ENCODE measurements around the gene FAM240A. TPM values are rescaled to one million over a fixed set of nuclear protein-coding genes. Genes with fewer than 3 reads are reported as not detected.

Gene FAM240A
- total and polyA plus RNA-seq, 4 donors: not detected

DNA sequence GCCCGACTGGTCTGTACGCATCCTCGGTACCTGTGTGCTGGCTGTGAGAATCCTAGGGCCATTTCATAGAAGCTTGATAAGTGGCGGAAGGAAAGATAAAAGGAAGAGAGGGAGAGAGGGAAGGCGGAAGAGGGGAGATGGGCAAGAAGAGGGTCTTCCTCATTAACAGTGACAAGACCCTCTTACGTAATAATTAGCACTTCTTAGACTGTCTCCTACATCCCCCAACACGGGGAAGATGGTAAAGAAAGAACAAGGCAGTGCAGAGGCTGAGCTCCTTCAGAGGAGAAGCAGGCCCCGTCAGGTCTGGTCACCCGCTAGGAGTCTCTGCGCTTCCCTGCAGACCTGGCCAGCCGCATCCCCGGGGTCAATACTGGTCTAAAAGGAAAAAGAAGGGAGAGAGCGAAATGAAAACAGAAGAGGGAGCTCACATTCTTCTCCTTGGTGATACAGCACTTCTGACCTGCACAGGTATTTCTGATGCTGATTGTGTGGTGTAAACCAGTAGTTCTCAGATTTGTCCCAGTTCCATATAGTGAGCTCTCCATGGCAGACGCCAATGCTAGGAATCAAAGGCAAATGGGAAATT is 19.0 kb upstream of the FAM240A start:
- peak in 1 of 2 donors; percentile 27 for TF ChIP-seq RAD21 (IDR thresholded peaks at IDR 0.05)
- TF ChIP-seq, protein P1, sequence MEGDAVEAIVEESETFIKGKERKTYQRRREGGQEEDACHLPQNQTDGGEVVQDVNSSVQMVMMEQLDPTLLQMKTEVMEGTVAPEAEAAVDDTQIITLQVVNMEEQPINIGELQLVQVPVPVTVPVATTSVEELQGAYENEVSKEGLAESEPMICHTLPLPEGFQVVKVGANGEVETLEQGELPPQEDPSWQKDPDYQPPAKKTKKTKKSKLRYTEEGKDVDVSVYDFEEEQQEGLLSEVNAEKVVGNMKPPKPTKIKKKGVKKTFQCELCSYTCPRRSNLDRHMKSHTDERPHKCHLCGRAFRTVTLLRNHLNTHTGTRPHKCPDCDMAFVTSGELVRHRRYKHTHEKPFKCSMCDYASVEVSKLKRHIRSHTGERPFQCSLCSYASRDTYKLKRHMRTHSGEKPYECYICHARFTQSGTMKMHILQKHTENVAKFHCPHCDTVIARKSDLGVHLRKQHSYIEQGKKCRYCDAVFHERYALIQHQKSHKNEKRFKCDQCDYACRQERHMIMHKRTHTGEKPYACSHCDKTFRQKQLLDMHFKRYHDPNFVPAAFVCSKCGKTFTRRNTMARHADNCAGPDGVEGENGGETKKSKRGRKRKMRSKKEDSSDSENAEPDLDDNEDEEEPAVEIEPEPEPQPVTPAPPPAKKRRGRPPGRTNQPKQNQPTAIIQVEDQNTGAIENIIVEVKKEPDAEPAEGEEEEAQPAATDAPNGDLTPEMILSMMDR (IDR thresholded peaks at IDR 0.05; ENCODE audit: low read depth, low read length, missing input control): no peak
- TF ChIP-seq, protein P2, sequence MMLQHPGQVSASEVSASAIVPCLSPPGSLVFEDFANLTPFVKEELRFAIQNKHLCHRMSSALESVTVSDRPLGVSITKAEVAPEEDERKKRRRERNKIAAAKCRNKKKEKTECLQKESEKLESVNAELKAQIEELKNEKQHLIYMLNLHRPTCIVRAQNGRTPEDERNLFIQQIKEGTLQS (IDR thresholded peaks at IDR 0.05): no peak
- no peak for TF ChIP-seq HNF4A (conservative IDR thresholded peaks at IDR 0.05)
- H3K27me3 ChIP-seq (ENCODE audit: control insufficient read depth in 4 of 4, insufficient read depth in 4 of 4, low read length in 3 of 4): no peaks in the 10 kb centered on the region
- H3K9ac ChIP-seq (ENCODE audit: low read depth in 1 of 2, low read length in 2 of 2): no peak overlapping the region
- no peaks in the 10 kb centered on the region for H3K36me3 ChIP-seq (ENCODE audit: control insufficient read depth in 4 of 4, insufficient read depth in 3 of 4, low read depth in 1 of 4, low read length in 3 of 4)
- H3K9me3 ChIP-seq (ENCODE audit: control insufficient read depth in 4 of 4, low read length in 3 of 4): no peaks in the 10 kb centered on the region
- no peak overlapping the region for H3K27ac ChIP-seq (ENCODE audit: low read depth in 1 of 2, low read length in 2 of 2)
- no peaks in the 10 kb centered on the region for H3K4me1 ChIP-seq (ENCODE audit: control insufficient read depth in 4 of 4, insufficient read depth in 4 of 4, low read length in 3 of 4)
- WGBS: 85% methylated on average over 14 of the region's 14 CpGs
- H3K4me3 ChIP-seq (ENCODE audit: low read depth in 1 of 3, low read length in 3 of 3): no peak overlapping the region
- DNase-seq (ENCODE audit: low spot score): no peak

DNA sequence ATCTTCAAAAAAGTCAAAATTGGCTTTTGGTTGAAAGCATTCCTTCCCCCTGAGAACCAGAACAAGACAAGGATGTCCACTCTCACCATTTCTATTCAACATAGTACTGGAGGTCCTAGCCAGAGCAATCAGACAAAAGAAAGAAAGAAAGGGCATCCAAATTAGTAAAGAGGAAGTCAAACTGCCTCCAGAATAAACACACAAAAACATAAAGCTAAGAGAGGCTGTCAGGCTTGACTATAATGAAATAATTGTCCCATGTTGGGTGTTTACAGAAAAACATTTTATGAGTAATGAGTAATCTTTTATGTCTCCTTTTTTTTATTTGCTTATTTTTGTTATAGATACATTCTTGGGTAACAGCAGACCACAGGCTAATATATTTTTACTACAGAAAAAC is 18.3 kb upstream of the FAM240A start:
- H3K27me3 ChIP-seq (ENCODE audit: control insufficient read depth in 4 of 4, insufficient read depth in 4 of 4, low read length in 3 of 4): no peaks in the 10 kb centered on the region
- no peak overlapping the region for H3K27ac ChIP-seq (ENCODE audit: low read depth in 1 of 2, low read length in 2 of 2)
- no peaks in the 10 kb centered on the region for H3K9me3 ChIP-seq (ENCODE audit: control insufficient read depth in 4 of 4, low read length in 3 of 4)
- H3K36me3 ChIP-seq (ENCODE audit: control insufficient read depth in 4 of 4, insufficient read depth in 3 of 4, low read depth in 1 of 4, low read length in 3 of 4): no peaks in the 10 kb centered on the region
- TF ChIP-seq, protein P1 (IDR thresholded peaks at IDR 0.05; ENCODE audit: low read depth, low read length, missing input control): no peak
- TF ChIP-seq TAF1 (conservative IDR thresholded peaks at IDR 0.05) (no peak), HNF4G (IDR thresholded peaks at IDR 0.05) (no peak), RAD21 (IDR thresholded peaks at IDR 0.05) (no peak), YY1 (IDR thresholded peaks at IDR 0.05) (no peak), HNF4A (conservative IDR thresholded peaks at IDR 0.05) (no peak), JUND (IDR thresholded peaks at IDR 0.05) (no peak), NR2F2 (IDR thresholded peaks at IDR 0.05) (no peak)
- TF ChIP-seq, protein P3, sequence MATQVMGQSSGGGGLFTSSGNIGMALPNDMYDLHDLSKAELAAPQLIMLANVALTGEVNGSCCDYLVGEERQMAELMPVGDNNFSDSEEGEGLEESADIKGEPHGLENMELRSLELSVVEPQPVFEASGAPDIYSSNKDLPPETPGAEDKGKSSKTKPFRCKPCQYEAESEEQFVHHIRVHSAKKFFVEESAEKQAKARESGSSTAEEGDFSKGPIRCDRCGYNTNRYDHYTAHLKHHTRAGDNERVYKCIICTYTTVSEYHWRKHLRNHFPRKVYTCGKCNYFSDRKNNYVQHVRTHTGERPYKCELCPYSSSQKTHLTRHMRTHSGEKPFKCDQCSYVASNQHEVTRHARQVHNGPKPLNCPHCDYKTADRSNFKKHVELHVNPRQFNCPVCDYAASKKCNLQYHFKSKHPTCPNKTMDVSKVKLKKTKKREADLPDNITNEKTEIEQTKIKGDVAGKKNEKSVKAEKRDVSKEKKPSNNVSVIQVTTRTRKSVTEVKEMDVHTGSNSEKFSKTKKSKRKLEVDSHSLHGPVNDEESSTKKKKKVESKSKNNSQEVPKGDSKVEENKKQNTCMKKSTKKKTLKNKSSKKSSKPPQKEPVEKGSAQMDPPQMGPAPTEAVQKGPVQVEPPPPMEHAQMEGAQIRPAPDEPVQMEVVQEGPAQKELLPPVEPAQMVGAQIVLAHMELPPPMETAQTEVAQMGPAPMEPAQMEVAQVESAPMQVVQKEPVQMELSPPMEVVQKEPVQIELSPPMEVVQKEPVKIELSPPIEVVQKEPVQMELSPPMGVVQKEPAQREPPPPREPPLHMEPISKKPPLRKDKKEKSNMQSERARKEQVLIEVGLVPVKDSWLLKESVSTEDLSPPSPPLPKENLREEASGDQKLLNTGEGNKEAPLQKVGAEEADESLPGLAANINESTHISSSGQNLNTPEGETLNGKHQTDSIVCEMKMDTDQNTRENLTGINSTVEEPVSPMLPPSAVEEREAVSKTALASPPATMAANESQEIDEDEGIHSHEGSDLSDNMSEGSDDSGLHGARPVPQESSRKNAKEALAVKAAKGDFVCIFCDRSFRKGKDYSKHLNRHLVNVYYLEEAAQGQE (IDR thresholded peaks at IDR 0.05): no peak
- TF ChIP-seq, protein P2 (IDR thresholded peaks at IDR 0.05): no peak
- TF ChIP-seq, protein P4, sequence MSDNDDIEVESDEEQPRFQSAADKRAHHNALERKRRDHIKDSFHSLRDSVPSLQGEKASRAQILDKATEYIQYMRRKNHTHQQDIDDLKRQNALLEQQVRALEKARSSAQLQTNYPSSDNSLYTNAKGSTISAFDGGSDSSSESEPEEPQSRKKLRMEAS (IDR thresholded peaks at IDR 0.05): no peak
- H3K4me3 ChIP-seq (ENCODE audit: low read depth in 1 of 3, low read length in 3 of 3): no peak overlapping the region
- no peak overlapping the region for H3K9ac ChIP-seq (ENCODE audit: low read depth in 1 of 2, low read length in 2 of 2)
- DNase-seq (ENCODE audit: low spot score): no peak
- no peaks in the 10 kb centered on the region for H3K4me1 ChIP-seq (ENCODE audit: control insufficient read depth in 4 of 4, insufficient read depth in 4 of 4, low read length in 3 of 4)
